ENCODE data around the gene SOX10.
A peak's percentile ranks its signal among the peaks of the same experiment; 100 is the strongest.
"Not testable (repeated sequence)": the region's sequence is repeated elsewhere in the genome, so short reads cannot be mapped to it uniquely, and the experiment has no call there.

Gene SOX10

GRCh38 chr22:37959231-37959825 lies 25.0 kb downstream of the SOX10 start:
- no peak for DNase-seq

- DNase-seq: no peak
Observed at GRCh38 chr22:37957232-37957631, 27.1 kb downstream of the SOX10 start.

- not testable (repeated sequence) for DNase-seq
Observed at GRCh38 chr22:37955825-37956397, 28.4 kb downstream of the SOX10 start.

GRCh38 chr22:37954686-37955085 lies 29.7 kb downstream of the SOX10 start:
- DNase-seq: no peak

- peak; percentile 93 for DNase-seq
Observed at GRCh38 chr22:37953437-37954179, 30.7 kb downstream of the SOX10 start, which contains the start of the genes C22orf23 and POLR2F. Gene C22orf23, minus strand, starts transcription at chr22:37953601. Its CDS starts 452 bp downstream, at chr22:37953149. Gene POLR2F, plus strand, starts transcription at chr22:37953699. Its CDS starts 89 bp downstream, at chr22:37953788.

- DNase-seq: no peak
Observed at GRCh38 chr22:37953062-37953436, 31.3 kb downstream of the SOX10 start.

GRCh38 chr22:37952629-37953028 lies 31.7 kb downstream of the SOX10 start:
- not testable (repeated sequence) for DNase-seq

GRCh38 chr22:37951305-37951704 lies 33.0 kb downstream of the SOX10 start:
- peak; percentile 36 for DNase-seq

GRCh38 chr22:37947142-37947795 lies 37.1 kb downstream of the SOX10 start:
- DNase-seq: not testable (repeated sequence)

- DNase-seq: not testable (repeated sequence)
Observed at GRCh38 chr22:37944423-37944822, 39.9 kb downstream of the SOX10 start.

- DNase-seq: no peak
Observed at GRCh38 chr22:37943825-37944198, 40.5 kb downstream of the SOX10 start.

GRCh38 chr22:37943136-37943824 lies 41.1 kb downstream of the SOX10 start:
- no peak for DNase-seq

GRCh38 chr22:37942133-37942532 lies 42.2 kb downstream of the SOX10 start:
- DNase-seq: no peak

GRCh38 chr22:37940698-37941376 lies 43.5 kb downstream of the SOX10 start:
- DNase-seq: no peak

GRCh38 chr22:37933711-37934376 lies 50.5 kb downstream of the SOX10 start:
- peak; percentile 97 for DNase-seq

- DNase-seq: no peak
Observed at GRCh38 chr22:37932821-37933578, 51.4 kb downstream of the SOX10 start.

GRCh38 chr22:37932401-37932800 lies 52.0 kb downstream of the SOX10 start:
- no peak for DNase-seq

GRCh38 chr22:37931893-37932389 lies 52.4 kb downstream of the SOX10 start:
- DNase-seq: no peak

- no peak for DNase-seq
Observed at GRCh38 chr22:37930952-37931440, 53.4 kb downstream of the SOX10 start.

GRCh38 chr22:37930270-37930951 lies 53.9 kb downstream of the SOX10 start:
- peak; percentile 49 for DNase-seq

Measured in fibroblast of skin of back (primary cell).